HG03039 (cell line): ENCODE data around the gene NUP210L.
"Not testable (repeated sequence)": the region's sequence is repeated elsewhere in the genome, so short reads cannot be mapped to it uniquely, and the experiment has no call there.

ENCODE experiments used
- ATAC-seq: cut with Tn5 transposase; IDR thresholded peaks from one replicate; pipeline ENCODE4 v1.9.1; 2021; ENCODE audit warnings: mild to moderate bottlenecking, moderate library complexity; ENCODE audit not compliant: unreplicated experiment

Gene NUP210L

DNA sequence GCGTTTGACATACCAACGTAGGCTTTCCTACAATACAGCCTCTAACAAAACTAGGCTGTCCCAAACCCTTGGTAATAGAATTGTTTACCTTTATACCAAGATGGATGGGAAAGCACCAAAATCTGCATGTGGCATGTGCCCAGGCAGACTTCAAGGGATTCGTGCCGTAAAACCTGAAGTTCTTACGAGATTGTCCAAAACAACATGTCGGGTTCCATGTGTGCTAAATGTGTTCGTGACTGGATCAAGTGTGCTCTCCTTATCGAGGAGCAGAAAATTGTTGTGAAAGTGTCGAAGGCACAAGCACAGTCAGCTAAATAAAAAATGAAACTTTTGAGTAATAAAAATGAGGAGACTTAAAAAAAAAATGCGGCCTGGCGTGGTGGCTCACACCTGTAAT is 159.2 kb downstream of the NUP210L start:
- no peak for ATAC-seq

DNA sequence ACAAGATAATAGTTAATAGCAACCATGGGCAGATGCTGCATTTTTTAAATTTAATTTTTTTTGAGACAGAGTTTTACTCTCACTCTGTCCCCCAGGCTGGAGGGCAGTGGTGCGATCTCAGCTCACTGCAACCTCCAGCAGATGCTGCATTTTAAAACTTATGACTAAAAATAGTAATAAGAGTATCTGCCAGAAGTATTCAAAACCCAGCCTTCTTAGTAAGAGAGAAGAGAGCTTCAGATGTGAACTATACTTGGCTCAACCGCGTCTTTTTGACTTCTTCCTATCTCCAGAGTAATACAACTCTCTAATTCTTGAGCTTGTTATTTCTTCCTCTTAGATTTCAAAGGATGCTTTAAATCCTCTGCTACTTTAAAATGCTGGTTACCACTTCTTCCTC is 159.7 kb downstream of the NUP210L start:
- no peak for ATAC-seq

DNA sequence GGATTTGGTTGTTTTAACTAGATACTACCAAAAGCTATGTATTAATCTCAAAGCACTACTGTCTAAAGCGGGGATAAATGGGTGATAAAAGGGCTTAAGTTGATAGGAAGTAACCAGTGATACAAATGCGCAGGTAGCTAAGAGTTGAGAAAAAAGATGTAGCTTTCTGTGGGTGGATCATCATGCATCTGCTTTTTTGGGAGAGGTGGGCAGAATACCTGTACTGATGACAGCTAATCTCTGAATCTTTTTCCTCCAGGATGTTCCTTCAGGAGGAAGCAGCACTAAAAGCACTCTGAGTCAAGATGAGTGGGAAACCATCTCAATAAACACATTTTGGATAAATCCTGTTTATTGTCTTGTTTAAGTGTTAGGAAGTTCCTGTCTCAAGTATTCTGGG is 163.1 kb downstream of the NUP210L start:
- no peak for ATAC-seq

DNA sequence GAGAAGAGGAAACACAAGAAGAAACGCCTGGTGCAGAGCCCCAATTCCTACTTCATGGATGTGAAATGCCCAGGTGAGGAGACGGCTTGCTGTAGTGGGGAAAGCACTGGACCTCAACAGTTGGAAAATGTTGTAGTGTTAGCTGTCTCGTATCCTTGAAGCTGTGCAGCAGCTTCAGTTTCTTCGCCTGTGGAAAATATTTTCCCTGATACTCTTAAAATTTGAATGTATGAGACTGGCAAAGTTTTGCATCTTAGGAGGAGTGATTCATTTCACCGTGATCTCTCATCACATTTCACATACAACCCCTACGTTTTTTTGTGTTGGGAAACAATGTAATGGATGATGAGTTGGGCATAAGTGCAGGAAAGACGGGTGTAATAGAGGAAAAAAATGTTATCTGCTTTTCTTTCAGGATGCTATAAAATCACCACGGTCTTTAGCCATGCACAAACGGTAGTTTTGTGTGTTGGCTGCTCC is 163.7 kb downstream of the NUP210L start:
- ATAC-seq: no peak

DNA sequence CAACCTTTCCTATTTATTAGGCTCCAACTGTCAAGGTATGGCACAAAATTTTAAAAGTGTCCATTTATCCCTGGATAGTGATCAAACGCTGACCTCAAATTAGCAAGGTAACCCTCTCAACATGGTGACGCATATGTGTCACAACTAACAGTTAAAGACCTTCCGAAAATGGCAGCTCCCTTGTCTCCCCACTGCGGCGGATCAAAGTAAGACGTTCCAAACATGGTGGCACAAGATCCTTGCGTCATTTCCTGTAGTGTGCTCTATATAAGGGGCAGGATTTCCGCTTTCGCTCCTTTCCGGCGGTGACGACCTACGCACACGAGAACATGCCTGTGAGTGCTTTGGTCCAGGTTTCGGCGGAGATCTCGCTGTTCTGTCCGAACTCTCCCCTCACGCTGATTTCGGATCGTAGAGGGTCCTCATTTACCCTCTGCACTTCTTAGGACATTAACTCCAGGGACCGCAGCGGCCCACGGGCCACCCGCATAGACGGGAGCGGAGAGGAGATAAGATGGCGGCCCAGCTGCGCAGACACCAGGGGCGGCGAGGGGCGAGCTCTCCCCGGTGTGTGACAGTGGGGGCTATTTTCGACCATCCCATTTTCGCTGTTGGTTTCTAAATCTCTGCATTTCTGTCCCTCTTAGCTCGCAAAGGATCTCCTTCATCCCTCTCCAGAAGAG is 164.3 kb downstream of the NUP210L start, which contains the start of gene RPS27:
Gene RPS27, plus strand, starts transcription at position 295 of the 683 bp plus-strand sequence. Its CDS starts 35 bp downstream, at position 330.
- ATAC-seq: peak; percentile 62

DNA sequence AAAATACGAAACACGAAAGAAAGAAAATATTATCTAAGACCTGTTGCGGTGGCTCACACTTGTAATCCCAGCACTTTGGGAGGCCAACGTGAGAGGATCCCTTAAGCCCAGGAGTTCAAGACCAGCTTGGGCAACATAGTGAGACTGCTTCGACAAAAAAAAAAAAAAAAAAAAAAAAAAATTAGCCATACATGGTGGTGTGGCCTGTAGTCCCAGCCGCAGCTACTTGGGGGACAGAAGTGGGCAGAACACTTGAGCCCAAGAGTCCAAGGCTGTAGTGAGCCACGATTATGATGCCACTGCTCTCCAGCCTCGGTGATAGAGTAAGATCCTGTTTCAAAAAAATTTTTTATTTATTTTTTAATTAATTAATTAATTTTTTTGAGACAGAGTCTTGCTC is 167.3 kb downstream of the NUP210L start:
- no peak for ATAC-seq

DNA sequence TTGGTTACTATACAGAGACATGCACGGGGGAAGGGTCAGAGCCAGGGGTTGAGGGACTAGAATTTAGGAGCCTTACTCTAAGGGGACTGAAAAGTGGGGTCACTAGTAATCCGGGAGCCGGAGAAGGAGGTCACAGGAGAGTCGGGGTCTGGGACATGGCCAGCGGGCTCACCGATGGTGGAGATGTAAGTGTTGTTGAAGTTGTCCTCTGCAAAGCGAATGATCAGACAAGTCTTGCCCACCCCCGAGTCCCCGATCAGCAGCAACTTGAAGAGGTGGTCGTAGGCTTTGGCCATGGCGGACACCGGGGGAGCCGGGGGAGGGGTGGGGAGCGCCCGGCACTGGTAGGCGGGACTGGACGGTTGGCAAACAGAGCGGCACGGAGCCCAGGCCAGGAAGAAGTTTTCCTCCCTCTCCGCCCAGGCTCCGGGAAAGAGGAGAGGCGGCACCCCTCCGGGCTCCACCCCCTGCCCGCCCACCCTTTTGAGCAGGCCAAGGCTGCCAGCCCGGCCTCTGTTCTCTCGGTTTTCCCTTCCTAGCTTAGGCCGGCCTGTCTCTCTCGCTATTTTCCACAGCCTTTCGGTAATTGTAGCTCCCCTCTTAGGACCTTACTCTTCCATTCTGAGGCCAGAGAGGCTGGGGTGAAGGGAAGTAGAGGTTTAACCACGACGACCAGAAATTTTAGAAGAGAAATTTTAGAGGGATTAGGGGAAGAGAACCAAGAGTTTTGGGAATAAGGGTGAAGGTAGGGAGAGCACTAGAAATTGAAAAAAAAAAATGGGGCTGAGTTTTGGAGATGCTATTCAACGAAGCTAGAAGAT is 168.7 kb downstream of the NUP210L start, which contains the start of gene RAB13:
Gene RAB13, minus strand, starts transcription at position 399 of the 821 bp plus-strand sequence. Its CDS starts 103 bp downstream, at position 296.
- ATAC-seq: no peak

DNA sequence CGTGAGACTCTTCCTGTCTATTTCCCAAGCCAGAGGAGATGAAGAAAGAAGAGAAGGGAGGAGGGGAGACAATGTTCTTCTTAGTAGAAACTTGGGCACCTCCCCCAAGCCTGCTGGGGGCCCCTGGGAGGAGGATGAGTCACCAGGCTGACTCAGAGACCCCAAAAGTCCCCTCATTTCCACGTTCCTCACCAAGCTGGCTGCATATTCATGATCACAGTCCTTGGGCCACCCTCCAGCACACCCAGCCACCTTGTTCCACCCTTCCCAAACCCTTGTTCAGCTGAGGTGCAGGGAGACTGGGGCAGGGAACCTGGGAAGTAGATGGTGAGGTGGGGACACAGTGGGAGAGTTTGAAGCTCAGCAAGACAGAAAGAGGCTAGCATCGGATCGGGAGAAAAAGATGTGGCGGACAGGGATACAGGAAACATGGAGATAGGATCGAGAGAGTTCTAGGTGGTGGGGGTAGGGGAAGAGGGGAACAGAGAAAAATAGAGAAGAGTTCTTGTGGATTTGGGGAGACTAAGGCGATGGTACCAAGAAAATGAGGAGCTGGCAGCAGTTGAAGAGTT is 169.4 kb downstream of the NUP210L start:
- no peak for ATAC-seq

DNA sequence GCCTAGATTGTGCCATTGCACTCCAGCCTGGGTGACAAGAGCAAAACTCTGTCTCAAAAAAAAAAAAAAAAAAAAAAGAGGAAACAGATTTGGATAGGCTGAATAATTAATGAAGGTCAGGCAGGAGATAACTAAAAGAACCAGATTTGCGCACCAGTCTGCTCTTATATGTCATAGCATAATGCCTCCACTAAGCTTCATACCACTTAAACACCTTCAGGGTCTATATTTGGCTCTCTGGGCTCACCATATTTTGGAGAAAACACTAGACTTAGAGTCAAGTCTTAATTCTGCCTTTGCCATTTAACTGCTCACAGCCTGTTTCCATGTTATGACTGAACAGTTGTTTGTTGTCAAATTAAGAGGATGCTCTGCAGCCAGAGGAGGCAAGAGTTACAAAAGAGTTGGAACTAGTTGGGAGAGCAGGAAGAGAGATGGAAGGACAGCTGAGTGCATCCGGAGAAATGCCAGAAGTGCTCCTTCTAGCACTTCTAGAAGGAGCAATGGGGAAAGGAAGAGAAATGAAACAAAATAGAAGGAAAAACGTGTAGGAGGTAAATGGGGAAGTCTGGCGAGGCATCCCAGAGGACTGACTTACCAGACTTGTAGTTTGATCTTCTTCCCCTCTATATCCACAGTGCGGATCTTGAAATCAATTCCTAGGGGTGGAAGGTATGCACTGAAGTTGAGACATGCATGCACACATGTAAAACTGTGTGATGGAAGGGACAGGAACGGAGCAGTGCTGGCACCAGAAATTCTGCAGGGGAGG is 170.6 kb downstream of the NUP210L start:
- no peak for ATAC-seq

DNA sequence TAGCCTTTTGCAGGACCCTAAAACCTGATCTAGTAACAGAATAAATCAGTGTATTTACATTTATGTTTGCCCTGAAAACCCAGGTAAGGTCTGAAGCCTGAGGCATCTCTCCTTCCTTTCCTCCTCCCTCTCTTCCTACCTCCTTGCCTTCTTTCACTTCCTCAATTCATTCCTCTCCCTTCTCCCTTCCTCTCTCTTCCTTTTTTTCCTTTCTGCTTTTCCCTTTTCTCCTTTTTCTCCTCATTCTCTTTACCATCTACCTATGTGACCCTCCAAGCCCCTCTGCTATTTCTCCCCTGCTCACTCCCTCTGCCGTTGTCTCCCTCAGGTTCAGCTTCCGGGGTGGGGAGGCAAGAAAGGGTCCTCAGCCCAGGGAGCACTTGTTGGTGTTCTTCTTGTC is 173.1 kb downstream of the NUP210L start:
- not testable (repeated sequence) for ATAC-seq

DNA sequence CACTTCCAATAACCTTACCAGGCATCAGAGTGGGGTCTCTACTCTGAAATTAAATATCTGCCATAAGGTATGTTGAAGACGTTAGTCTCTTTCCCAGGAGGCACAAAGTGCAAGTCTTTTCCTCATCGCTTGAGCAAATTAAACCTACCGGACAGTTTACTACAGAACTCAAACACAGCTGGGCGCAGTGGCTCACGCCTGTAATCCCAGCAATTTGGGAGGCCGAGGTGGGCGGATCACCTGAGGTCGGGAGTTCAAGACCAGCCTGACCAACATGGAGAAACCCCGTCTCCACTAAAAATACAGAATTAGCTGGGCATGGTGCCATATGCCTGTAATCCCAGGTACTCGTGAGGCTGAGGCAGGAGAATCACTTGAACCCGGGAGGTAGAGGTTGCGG is 175.8 kb downstream of the NUP210L start:
- not testable (repeated sequence) for ATAC-seq

DNA sequence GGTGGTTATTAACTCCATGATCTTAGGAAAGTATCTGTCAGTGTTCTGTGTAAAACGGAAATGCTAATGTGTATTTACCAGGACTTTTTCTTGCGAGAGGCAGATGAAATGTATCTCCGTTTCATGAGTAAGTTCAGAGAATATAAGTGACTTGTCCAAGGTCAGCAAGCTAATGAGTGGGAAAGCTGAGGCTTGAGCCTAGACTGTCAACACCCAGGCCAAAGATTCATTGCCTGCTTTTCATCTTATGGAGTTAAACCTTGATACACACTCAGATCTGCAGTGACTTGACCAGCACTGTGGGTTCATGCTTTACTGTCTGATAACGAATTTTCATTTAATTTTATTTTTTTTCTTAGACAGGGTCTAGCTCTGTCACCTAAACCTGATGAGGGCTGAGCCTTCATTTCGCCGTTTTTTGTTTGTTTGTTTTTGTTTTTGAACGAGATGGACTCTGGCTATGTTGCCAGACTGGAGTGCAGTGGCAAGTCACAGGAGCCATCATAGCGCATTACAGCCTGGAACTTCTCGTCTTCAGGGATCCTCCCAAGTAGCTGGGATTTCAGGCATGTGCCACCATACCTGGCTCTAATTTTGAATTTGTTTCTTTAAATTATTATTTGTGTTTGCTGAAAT is 176.5 kb downstream of the NUP210L start:
- no peak for ATAC-seq

DNA sequence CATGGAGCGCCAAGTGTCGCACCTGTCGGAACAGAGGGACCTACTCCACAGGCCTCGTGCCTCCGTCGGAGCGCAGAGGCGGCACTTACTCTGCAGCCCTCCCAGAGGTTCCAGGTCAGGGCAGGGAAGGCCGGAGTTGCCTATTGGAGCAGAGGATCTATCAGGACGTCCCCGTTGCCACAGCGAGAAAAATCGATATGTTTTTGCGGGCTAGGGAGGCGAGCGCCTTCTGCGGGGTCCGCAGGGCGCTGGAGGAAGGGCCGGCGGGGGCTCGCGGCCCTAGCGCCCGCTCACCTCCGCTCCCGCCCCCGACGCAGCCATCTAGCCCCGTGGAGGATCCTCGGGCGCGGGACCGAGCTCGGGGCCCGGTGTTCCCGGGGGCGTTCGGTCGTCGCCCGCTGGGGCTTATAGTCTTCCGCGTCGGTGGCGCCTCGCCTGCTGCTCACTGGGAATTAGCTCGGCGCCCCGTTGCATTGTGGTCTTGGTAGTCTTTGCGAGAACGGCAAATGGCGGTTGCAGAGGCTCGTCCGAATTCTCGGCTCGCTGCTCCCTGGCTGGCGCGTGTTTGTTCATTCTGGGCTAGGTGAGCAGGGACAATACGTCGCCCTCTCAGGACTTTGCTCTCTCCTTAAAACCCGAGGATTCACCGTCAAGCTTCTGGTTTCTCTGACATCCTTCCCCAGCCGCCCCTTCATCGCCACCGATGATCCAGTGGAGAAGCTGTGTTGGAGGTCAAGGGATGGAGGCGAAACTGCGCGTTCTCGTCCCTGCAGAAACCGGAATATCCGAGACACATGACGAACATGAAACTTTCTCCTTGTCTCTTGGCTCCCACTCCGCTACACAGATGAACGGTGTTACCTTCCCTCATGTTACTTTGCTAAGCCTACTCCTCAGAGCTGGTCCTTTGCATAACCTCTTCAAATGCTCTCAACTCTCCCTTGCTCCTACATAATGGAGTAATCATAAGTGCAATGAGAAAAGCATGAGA is 177.3 kb downstream of the NUP210L start, which contains the start of gene JTB:
Gene JTB, minus strand, starts transcription at position 425 of the 991 bp plus-strand sequence. Its CDS starts 422 bp downstream, at position 3.
- ATAC-seq: peak; percentile 74

DNA sequence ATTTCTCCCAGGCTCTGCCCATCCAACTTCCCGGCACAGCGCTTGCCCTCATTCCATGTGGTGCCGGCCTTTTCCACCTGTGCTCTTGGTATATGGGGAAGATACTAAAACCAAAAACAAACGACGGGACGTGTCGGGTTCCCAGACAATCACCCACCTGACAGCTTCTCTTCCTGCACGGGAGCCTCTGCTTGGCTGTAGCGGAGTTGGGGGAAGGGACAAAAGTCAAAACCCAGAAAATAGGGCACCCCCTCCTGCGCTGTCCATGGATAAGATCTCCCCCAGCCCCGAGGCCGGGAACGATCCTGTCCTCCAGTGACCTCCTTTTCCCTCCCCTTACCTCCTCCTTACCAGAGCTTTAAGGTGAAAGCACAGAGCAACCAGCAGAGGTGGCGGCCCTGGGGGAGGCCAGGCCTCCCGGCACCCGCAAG is 178.0 kb downstream of the NUP210L start:
- ATAC-seq: no peak

DNA sequence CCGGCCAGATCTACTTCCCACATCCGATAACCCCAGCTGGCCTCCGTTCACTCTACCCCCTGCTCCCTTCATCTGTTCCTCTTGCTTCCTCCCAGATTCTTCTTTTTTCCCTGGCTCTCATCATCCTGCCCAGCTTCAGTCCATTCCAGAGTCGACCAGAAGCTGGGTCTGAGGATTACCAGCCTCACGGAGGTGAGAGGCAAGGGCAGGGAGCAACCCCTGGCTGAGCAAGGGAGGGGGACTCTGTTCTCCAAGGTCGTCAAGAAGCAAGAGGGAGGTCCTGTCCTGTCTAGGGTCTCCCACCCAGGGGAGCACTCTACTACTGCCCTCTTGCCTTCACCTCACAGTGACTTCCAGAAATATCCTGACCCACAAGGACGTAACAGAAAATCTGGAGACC is 181.3 kb downstream of the NUP210L start:
- no peak for ATAC-seq

DNA sequence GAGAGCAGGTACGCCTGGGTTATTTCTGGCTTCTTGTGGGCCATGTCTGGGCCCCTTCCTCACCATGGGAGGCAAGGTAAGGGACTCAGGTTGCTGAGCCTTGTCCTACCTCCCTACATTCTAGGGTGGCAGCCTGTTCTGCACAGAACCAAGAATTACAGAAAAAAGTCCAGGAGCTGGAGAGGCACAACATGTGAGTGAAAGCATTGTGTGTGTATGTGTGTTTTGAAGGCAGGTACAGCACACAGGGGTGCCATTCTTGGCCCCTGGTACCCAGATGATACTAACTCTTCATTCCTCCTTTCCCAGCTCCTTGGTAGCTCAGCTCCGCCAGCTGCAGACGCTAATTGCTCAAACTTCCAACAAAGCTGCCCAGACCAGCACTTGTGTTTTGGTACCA is 181.8 kb downstream of the NUP210L start:
- no peak for ATAC-seq

DNA sequence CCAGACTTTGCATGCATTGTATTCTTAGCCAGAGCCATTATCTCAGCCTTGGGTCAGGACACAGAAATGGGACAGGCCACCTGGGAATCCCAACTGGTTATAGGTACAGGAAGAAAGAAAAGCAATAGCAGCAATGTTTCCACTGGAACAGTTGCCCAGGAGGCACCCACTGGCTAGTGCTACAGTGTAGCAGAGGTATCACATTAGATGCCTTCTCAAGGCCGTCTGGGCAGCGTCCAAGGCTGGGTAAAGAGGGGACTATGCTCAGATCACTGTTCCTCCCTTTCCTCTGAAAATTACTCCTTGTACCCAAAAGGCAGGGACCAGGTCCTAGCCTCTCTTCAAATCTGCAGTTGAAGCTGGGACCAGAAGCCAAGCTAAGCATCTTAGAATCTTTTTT is 184.5 kb downstream of the NUP210L start:
- no peak for ATAC-seq

DNA sequence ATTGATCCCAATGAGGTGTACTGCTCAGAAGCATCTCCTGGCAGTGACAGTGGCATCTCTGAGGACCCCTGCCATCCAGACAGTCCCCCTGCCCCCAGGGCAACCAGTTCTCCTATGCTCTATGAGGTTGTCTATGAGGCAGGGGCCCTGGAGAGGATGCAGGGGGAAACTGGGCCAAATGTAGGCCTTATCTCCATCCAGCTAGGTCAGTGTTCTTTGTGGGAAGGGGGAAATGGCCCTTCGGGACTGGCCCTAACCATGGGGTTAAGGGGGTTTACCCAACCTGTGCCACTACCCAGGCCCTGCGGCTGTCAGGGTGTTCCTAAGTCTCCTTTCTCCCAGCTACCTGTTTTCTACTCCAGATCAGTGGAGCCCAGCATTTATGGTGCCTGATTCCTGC is 185.9 kb downstream of the NUP210L start:
- ATAC-seq: no peak

DNA sequence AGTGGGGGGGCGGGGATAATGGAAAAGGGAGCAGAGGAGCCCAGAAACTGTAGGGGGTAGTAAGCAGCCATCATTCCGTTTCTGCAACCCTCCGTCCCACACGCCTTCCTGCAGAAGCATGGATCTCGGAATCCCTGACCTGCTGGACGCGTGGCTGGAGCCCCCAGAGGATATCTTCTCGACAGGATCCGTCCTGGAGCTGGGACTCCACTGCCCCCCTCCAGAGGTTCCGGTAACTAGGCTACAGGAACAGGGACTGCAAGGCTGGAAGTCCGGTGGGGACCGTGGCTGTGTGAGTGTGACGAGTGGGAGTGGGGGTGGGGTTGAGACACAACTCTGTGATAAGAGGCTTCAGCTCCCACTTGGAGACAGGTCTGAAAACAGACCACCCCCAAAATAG is 186.5 kb downstream of the NUP210L start:
- no peak for ATAC-seq
